Heart left ventricle (tissue), 16 donors: Measurements from ENCODE around the gene OBSL1. TPM values are rescaled to one million over a fixed set of nuclear protein-coding genes. Genes with fewer than 3 reads are reported as not detected.
A peak's percentile ranks its signal among the peaks of the same experiment; 100 is the strongest.

ENCODE experiments used
- ATAC-seq, 4 donors: fragments of 200-7000 bp; cut with Tn5 transposase; one replicate each; pipeline ENCODE4 v1.9.1; 2020 to 2022; ENCODE audit warnings: moderate library complexity in 4 of 4, mild to moderate bottlenecking in 3 of 4, moderate number of reproducible peaks in 1 of 4
- DNase-seq, 5 donors: peaks; one replicate each; pipeline ENCODE4 v3.0.0-alpha.2; 2020
- H3K27ac ChIP-seq, 12 donors: fragments of 200-600 bp; sonication (generic) in 4 of 12; one replicate each; pipeline versions ENCODE4 v1.5.0 to v1.8.0; 2016 to 2022; ENCODE audit warnings: mild to moderate bottlenecking in 2 of 12
- H3K27me3 ChIP-seq, 9 donors: fragments of 200-600 bp; sonication (generic) in 2 of 9; one replicate each; pipeline versions ENCODE4 v1.5.1 to v1.8.0; 2016 to 2022; ENCODE audit warnings: mild to moderate bottlenecking in 3 of 9
- H3K36me3 ChIP-seq, 9 donors: fragments of 200-600 bp; sonication (generic) in 2 of 9; one replicate each; pipeline versions ENCODE4 v1.5.0 to v1.8.0; 2018 to 2022; ENCODE audit warnings: mild to moderate bottlenecking in 2 of 9
- H3K4me1 ChIP-seq, 12 donors: fragments of 200-600 bp; sonication (generic) in 4 of 12; one replicate each; pipeline versions ENCODE4 v1.5.0 to v1.8.0; 2016 to 2022; ENCODE audit warnings: mild to moderate bottlenecking in 3 of 12
- H3K4me3 ChIP-seq, 12 donors: fragments of 200-600 bp; sonication (generic) in 4 of 12; one replicate each; pipeline versions ENCODE4 v1.5.0 to v1.8.0; 2017 to 2022; ENCODE audit warnings: mild to moderate bottlenecking in 9 of 12, moderate library complexity in 4 of 12
- H3K9me3 ChIP-seq, 12 donors: fragments of 200-600 bp; sonication (generic) in 4 of 12; one replicate each; pipeline versions ENCODE4 v1.5.0 to v1.8.0; 2016 to 2022; ENCODE audit warnings: mild to moderate bottlenecking in 1 of 12
- CTCF ChIP-seq, 12 donors: fragments of 200-600 bp; sonication (generic) in 4 of 12; IDR thresholded peaks; one replicate each; pipeline versions ENCODE4 v1.5.0 to v1.8.0; 2018 to 2022; ENCODE audit warnings: antibody characterized with exemption in 12 of 12, mild to moderate bottlenecking in 5 of 12
- POLR2A ChIP-seq, 2 donors: fragments of 450-650 bp; IDR thresholded peaks; one replicate each; pipeline ENCODE4 v1.6.1; 2017; ENCODE audit warnings: antibody characterized with exemption in 2 of 2, mild to moderate bottlenecking in 2 of 2, moderate library complexity in 2 of 2
- WGBS, 4 donors: extraction: QIAGEN DNeasy Blood & Tissue Kit in 2 of 4; methylation state at CpG; one replicate each; pipeline versions ENCODE4 v1.1.5 to v1.1.7; 2013 to 2018; 5-methylcytosine and 5-hydroxymethylcytosine counted together
- intact Hi-C, 10 donors: fragments of 100-400 bp; cut with DNase I; formaldehyde crosslinking; loops; one replicate each; pipeline versions ENCODE4 v1.11.1 to v1.14.2; 2022
- polyA plus RNA-seq, 2 donors: library from polyadenylated mRNA; stranded (reverse); fragments of 200-250 nt; gene quantifications; one replicate each; pipeline ENCODE4 v1.2.3, GENCODE V29; 2013
- total RNA-seq, 9 donors: library from RNA; depleted of rRNA in 2 of 9; stranded (reverse); fragments of >200 nt in 2 of 9; fragmentation: NEBNext Ultra II Directional in 3 of 9; extraction: Animal tissue kit (Norgen Biotek cat#: 25700) in 3 of 9; gene quantifications; one replicate each; pipeline versions ENCODE4 v1.1.0 to v1.2.4, GENCODE V29; 2016 to 2023
- donor health status: ischemic (EF 13 %, LVEDD 7.1; RV severe dilation, severe dysfunction).
- donor health status: healthy with polysubstance abuse.
- donor health status: DM: no; HTN: yes; CAD: no.
- donor health status: DM: no; HTN: no; CAD: no.
- donor health status: ischemic (EF 25% LVEDD 6.9; RV normal size, moderate dysfunction).
- donor health status: ischemic (EF 25% LVEDD 5.7; RV mildly dilated, moderate dysfunction).
- donor health status: healthy.
- donor health status: DM: yes; HTN: yes; CAD: no.
- donor health status: ischemic (EF 35%, LVEDD 5.7; RV mildly dilated, moderate dysfunction).
- donor health status: nonischemic (EF 11% LVEDD 7.7; RV severe dilation, severe dysfunction).
- donor health status: DM: yes; HTN: yes; CAD: no.
- donor health status: PGD.
- donor health status: ischemic (EF 29% LVEDD 5.4; RV normal size, mild dysfunction).
- donor health status: nonischemic (EF 23%, LVEDD 6.1; RV moderate dilation, normal function).

The OBSL1 gene
- total and polyA plus RNA-seq, 11 donors: 88.1 to 230 (median 177) TPM

GRCh38 chr2:219537657-219538488 lies 33.5 kb downstream of the OBSL1 start:
- peaks cover 0 to 32% (median 27%) of the 10 kb centered on the region in 9 donors for H3K36me3 ChIP-seq
- no peaks in the 10 kb centered on the region for H3K9me3 ChIP-seq
- DNase-seq (no peak), ATAC-seq (no peak)
- peaks cover 0 to 12% (median 2%) of the 10 kb centered on the region in 9 donors for H3K27me3 ChIP-seq
- peak overlapping the region in 2 of 12 donors; percentile 29 for H3K27ac ChIP-seq
- 42 to 54% (median 48%) methylated on average over 10 to 14 of the region's 15 CpGs for WGBS, 4 donors
- TF ChIP-seq CTCF (IDR thresholded peaks at IDR 0.05) (no peak), POLR2A (IDR thresholded peaks at IDR 0.05) (no peak)
- peaks cover 0 to 36% (median 18%) of the 10 kb centered on the region in 12 donors for H3K4me1 ChIP-seq
- H3K4me3 ChIP-seq: no peak overlapping the region
- intact Hi-C loops: loop anchor here in 1 of 10 donors (5.0 kb wide), 1 partner anchor 149 kb away; no protein-coding TSS in a partner anchor

- intact Hi-C loops: loop anchor here in 1 of 10 donors (5.0 kb wide), 1 partner anchor 150 kb away; no protein-coding TSS in a partner anchor
- ATAC-seq: no peak
Measured at GRCh38 chr2:219536967-219537366, 34.4 kb downstream of the OBSL1 start.

GRCh38 chr2:219536425-219536824 lies 34.9 kb downstream of the OBSL1 start:
- Histone ChIP-seq H3K4me1 (peaks cover 0 to 21% (median 7%) of the 10 kb centered on the region in 12 donors), H3K4me3 (no peak overlapping the region), H3K9me3 (no peaks in the 10 kb centered on the region), H3K27me3 (peaks cover 0 to 12% (median 0%) of the 10 kb centered on the region in 9 donors), H3K27ac (no peak overlapping the region), H3K36me3 (peaks cover 0 to 28% (median 24%) of the 10 kb centered on the region in 9 donors)
- ATAC-seq: no peak
- TF ChIP-seq POLR2A (IDR thresholded peaks at IDR 0.05) (no peak), CTCF (IDR thresholded peaks at IDR 0.05) (no peak)
- DNase-seq: no peak
- intact Hi-C loops: loop anchor here in 1 of 10 donors (5.0 kb wide), 1 partner anchor 151 kb away; no protein-coding TSS in a partner anchor
- WGBS, 4 donors: 80 to 86% (median 81%) methylated on average over 16 of the region's 16 CpGs

More at GRCh38 chr2:219536967-219537366, 34.4 kb downstream of the OBSL1 start:
- Histone ChIP-seq H3K4me1 (peaks cover 0 to 27% (median 13%) of the 10 kb centered on the region in 12 donors), H3K36me3 (peaks cover 0 to 32% (median 27%) of the 10 kb centered on the region in 9 donors), H3K27ac (no peak overlapping the region), H3K27me3 (peaks cover 0 to 12% (median 0%) of the 10 kb centered on the region in 9 donors), H3K4me3 (no peak overlapping the region), H3K9me3 (no peaks in the 10 kb centered on the region)
- 42 to 75% (median 57%) methylated on average over 4 to 9 of the region's 9 CpGs for WGBS, 4 donors
- TF ChIP-seq POLR2A (IDR thresholded peaks at IDR 0.05): no peak
- no peak for TF ChIP-seq CTCF (IDR thresholded peaks at IDR 0.05)
- no peak for DNase-seq
